ENCODE data around the gene SCAF8. TPM values are rescaled to one million over a fixed set of nuclear protein-coding genes. Genes with fewer than 3 reads are reported as not detected.
"Not testable (repeated sequence)": the region's sequence is repeated elsewhere in the genome, so short reads cannot be mapped to it uniquely, and the experiment has no call there.

The SCAF8 gene
- total and polyA plus RNA-seq, 2 of the 8 experiments (the other 6 are each of a cell fraction or from before 2014, with no cell fraction given): 20.3 to 46.3 TPM

DNA sequence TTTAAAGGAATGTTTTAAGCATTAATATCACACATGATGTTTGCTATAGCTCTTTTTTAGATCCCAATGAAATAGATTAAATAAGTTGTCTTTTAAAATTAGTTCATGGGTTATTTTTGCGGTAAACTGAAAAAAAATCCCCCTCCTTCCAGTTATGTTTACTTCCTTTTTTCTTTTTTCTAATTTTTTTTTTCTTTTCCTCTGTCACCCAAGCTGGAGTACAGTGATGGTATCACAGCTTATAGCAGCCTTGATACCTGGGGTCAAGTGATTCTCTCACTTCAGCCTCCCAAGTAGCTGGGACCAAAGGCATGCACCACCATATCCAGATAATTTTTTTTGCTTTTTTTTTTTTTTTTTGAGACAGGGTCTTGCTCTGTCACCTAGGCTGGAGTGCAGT is 17.8 kb upstream of the SCAF8 start (continued):
- TF ChIP-seq KDM1A (IDR thresholded peaks at IDR 0.05; ENCODE audit: borderline replicate concordance, low read length) (no peak), BCL11A (IDR thresholded peaks at IDR 0.05; ENCODE audit: low read depth in 2 of 2, low read length in 2 of 2) (no peak), NRF1 (IDR thresholded peaks at IDR 0.05; ENCODE audit: low read depth, low read length) (no peak), RBBP5 (IDR thresholded peaks at IDR 0.05; ENCODE audit: borderline replicate concordance, low read depth, low read length) (no peak)
- TF ChIP-seq, protein P1, sequence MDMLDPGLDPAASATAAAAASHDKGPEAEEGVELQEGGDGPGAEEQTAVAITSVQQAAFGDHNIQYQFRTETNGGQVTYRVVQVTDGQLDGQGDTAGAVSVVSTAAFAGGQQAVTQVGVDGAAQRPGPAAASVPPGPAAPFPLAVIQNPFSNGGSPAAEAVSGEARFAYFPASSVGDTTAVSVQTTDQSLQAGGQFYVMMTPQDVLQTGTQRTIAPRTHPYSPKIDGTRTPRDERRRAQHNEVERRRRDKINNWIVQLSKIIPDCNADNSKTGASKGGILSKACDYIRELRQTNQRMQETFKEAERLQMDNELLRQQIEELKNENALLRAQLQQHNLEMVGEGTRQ (IDR thresholded peaks at IDR 0.05; ENCODE audit: low read length): no peak

DNA sequence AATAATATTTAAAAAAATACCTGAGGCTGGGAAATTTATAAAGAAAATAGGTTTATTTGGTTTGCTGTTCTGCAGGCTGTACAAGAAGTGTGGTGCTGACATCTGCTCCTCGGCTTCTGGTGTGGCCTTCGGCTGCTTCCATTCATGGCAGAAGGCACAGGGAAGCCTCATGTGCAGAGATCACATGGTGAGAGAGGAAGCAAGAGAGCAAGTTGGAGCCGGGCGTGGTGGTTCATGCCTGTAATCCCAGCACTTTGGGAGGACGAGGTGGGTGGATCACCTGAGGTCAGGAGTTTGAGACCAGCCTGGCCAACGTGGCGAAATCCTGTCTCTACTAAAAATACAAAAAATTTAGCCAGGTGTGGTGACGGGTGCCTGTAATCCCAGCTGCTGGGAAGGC is 16.9 kb upstream of the SCAF8 start:
- H2BK20ac ChIP-seq (ENCODE audit: low read length); H2AK5ac ChIP-seq (ENCODE audit: low read depth, low read length); H3K4ac ChIP-seq (replicated peaks; ENCODE audit: insufficient read length, low read depth, low read length); H3K4me2 ChIP-seq (ENCODE audit: insufficient read depth in 1 of 2, low read depth in 2 of 2, low read length in 2 of 2); H3K23me2 ChIP-seq (ENCODE audit: low read depth, low read length); H3K56ac ChIP-seq (replicated peaks; ENCODE audit: insufficient read length, low read depth, low read length); H2AFZ ChIP-seq (ENCODE audit: low read length); H3K9ac ChIP-seq (replicated peaks in 1 of 4; ENCODE audit: extremely low read depth in 1 of 4, low read depth in 3 of 4, low read length in 3 of 4); H3K36me3 ChIP-seq (ENCODE audit: control insufficient read depth in 2 of 4, insufficient read depth in 4 of 4, low read length in 3 of 4); POLR2A ChIA-PET (ENCODE audit: partially characterized antibody); H4K20me1 ChIP-seq (replicated peaks in 1 of 2; ENCODE audit: control insufficient read depth in 1 of 2, insufficient read depth in 2 of 2, low read length in 2 of 2); H2BK12ac ChIP-seq (ENCODE audit: low read depth, low read length); H3K14ac ChIP-seq (ENCODE audit: insufficient read length); H3K79me1 ChIP-seq (ENCODE audit: low read depth, low read length); H2BK120ac ChIP-seq (replicated peaks; ENCODE audit: low read depth, low read length); H3K27ac ChIP-seq (ENCODE audit: low read depth, low read length); H2BK5ac ChIP-seq (ENCODE audit: low read depth, low read length); H3K23ac ChIP-seq (ENCODE audit: insufficient read length); H3K18ac ChIP-seq (ENCODE audit: extremely low read depth, low read length); H3K27me3 ChIP-seq (replicated peaks in 1 of 4; ENCODE audit: control insufficient read depth in 3 of 4, extremely low read depth in 1 of 4, insufficient read depth in 3 of 4, low read length in 3 of 4); H3K4me3 ChIP-seq (ENCODE audit: extremely low read depth in 1 of 4, insufficient read depth in 2 of 4, low read depth in 3 of 4, low read length in 4 of 4); H3K4me1 ChIP-seq (replicated peaks in 1 of 4; ENCODE audit: control insufficient read depth in 3 of 4, insufficient read depth in 4 of 4, low read length in 3 of 4); H4K8ac ChIP-seq (ENCODE audit: extremely low read depth, insufficient read depth, low read length); H3K79me2 ChIP-seq (ENCODE audit: control insufficient read depth in 1 of 2, insufficient read depth in 2 of 2, low read length in 2 of 2); H4K5ac ChIP-seq (ENCODE audit: insufficient read length, low read depth, low read length); DNase-seq (ENCODE audit: low read depth in 1 of 2, low spot score in 2 of 2); H2BK15ac ChIP-seq (ENCODE audit: low read length); H4K91ac ChIP-seq (replicated peaks; ENCODE audit: insufficient read length, low read length); FAIRE-seq: not testable (repeated sequence)
- CTCF ChIA-PET (ENCODE audit: partially characterized antibody): interaction anchor here (1.0 kb wide), 1 partner anchor 16 kb away, joined by 3 read pairs; no protein-coding TSS in a partner anchor
- 85% methylated on average over 8 of the region's 8 CpGs; no CpG with 5 or more reads in 1 of the 2 experiments for WGBS, 2 experiments (ENCODE audit: extremely low coverage in 1 of 2, insufficient coverage in 1 of 2, insufficient read length in 1 of 2, insufficient replicate concordance in 2 of 2, low coverage in 1 of 2, low lambda C conversion rate in 2 of 2, missing lambda C conversion rate in 1 of 2)
- peaks cover 0 to 10% of the 10 kb centered on the region in 2 experiments; a peak in 1 of 4 replicates for H3K9me3 ChIP-seq (ENCODE audit: insufficient read depth in 2 of 2, low read depth in 1 of 2, low read length in 1 of 2)
